Activated CD8-positive, alpha-beta memory T cell treated with anti-CD3 and anti-CD28 coated beads, Interleukin-2, amount 50 U/mL, for 24 hours (primary cell): Measurements from ENCODE around the gene MRPL38.
"Not testable (repeated sequence)": the region's sequence is repeated elsewhere in the genome, so short reads cannot be mapped to it uniquely, and the experiment has no call there.

ENCODE experiments used
- DNase-seq: peaks from one replicate; pipeline ENCODE4 v3.0.0-alpha.2; 2020; ENCODE audit errors: extremely low read depth

Gene MRPL38

DNA sequence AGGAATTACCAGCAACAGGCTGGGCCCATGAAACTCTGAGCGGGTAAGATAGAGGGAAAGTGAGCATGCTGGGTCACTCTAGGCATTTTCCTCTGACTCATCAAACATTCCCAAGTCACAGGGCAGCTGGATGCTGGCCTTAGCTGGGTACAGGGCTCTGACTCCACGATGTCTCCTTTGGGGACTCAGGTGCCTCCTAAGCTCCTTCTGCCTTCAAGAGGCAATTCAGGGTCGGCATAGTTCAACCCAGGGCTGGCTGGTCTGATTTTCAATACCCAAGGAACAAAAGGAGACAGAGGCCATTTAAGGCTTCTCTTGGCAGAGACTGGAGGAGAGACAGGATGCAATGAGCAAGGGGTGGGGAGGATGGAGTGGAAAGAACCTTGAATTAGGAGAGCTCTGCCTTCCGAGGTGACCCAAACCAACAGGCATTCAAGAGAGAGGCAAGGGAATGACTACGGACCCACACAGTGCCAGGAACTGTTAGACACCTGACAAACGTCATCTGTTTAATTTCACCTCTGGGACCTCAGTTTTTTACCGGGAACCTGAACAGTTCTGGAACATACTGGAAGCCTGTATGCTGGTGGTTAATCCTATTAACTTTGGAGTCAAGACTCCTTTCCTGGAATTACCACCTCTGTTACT is 50.5 kb downstream of the MRPL38 start:
- DNase-seq: no peak

DNA sequence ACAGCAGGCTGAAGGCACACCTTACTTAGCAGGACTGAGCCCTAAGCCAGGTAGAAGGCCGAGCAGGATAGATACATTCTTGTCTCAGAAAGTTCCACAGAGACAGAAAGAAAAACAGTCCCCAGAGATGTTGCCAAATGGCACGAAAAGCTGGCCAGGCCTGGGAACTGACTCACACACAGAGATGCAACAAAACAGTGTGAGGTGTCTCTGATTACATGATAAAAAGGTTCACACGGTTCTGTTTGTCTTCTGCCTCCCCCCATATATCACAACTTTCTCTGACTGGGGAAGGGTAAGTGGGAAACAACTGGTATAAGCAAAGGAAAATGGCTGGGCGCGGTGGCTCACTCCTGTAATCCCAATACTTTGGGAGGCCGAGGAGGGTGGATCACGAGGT is 51.3 kb downstream of the MRPL38 start:
- DNase-seq: no peak

DNA sequence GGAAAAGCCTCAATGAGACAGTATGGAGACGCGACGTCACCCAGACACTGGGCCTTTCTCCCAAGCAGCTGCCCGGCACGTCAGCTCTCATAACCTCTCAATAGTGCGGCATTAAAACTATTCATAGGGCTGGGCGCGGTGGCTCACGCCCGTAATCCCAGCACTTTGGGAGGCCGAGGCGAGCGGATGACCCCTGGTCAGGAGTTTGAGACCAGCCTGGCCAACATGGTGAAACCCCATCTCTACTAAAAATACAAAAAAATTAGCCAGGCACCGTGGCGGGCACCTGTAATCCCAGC is 53.0 kb downstream of the MRPL38 start:
- DNase-seq: not testable (repeated sequence)

DNA sequence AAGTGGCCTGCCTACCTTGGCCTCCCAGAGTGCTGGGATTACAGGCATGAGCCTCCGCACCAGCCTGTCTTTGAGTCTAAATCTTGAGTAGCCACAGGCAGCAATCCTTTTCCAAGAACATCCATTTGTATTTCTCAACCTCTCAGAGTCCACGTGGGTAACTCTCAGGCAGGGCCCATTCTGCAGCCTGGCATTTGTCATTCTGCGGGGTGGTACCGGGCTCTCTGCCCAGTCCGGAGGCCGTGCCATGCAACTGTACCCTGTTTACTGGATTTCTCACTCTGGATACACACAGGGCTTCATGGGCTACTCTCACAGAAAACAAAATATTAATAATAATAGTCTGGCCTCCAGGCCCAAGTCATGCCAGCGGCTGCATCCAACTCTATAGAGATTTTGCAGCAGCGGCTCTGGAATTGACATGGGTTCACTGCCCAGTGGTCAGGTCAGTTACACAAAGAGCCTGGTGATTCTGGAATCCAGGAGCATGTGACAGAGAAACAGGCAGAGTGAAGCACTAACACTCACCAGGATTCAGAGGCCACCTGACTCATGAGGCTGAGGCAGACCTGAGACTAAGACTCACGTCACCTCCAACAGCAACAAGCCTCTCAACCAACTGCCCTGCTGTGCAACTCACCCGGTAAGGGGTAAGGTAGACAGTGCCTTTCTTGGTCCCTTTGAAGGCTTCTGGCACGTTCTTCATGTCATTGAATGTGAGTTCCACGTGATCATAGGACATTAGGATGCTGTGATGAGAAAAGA is 53.6 kb downstream of the MRPL38 start:
- DNase-seq: no peak

DNA sequence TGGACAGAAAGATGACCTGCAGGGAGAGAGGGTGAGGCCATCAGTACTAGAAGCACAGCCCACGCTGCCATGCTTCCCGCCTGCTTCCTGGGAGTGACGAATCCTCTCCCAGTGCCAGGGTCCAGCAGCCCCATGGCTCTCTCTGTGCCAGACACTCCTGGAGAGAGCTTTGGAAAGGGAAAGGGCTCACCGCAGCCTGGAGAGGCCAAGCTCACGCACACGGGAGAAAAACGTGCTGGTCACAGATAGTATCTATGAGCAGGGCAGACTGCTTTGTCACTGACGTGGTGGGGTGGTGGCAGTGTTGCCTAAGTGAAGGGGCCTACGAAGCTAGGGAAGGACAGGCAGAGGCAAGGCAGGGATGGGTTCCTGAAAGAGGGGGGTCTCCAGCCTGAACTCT is 55.0 kb downstream of the MRPL38 start:
- DNase-seq: no peak

DNA sequence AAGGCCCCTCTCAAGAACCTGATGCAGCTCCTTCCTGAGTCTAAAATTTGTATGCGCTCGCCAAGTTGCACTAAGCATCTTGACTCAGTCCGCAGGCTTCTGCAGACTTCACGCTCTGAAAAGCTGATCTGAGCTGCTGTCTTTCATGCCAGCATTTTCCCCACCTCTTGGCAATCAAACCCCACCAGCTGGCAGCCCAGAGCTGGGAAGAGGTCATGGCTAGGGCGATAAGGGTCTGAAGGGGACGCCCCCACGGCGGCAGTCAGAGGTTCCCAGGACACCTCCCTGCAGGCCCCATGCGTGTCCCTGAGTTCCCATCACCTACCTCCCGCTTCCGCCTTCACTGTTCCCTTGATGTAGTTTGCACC is 55.4 kb downstream of the MRPL38 start:
- DNase-seq: no peak
